Left lung (tissue), 10 donors: Measurements from ENCODE around the gene CREB5. TPM values are rescaled to one million over a fixed set of nuclear protein-coding genes. Genes with fewer than 3 reads are reported as not detected.

ENCODE experiments used
- ATAC-seq: fragments of 200-7000 bp; cut with Tn5 transposase; one replicate; pipeline ENCODE4 v1.9.1; 2020; ENCODE audit warnings: moderate library complexity
- DNase-seq, 4 donors: peaks; one replicate each; pipeline ENCODE4 v3.0.0-alpha.2; 2013 to 2020
- H3K27ac ChIP-seq, 2 donors: fragments of 200-600 bp; sonication (generic) in 1 of 2; one replicate each; pipeline versions ENCODE4 v1.5.0 to v1.8.0; 2020 to 2021
- H3K27me3 ChIP-seq, 2 donors: fragments of 200-600 bp; sonication (generic) in 1 of 2; one replicate each; pipeline versions ENCODE4 v1.5.0 to v1.8.0; 2020 to 2021
- H3K36me3 ChIP-seq, 2 donors: fragments of 200-600 bp; sonication (generic) in 1 of 2; one replicate each; pipeline versions ENCODE4 v1.5.0 to v1.8.0; 2020 to 2021
- H3K4me1 ChIP-seq, 2 donors: fragments of 200-600 bp; one replicate each; pipeline ENCODE4 v1.8.0; 2021
- H3K4me3 ChIP-seq, 2 donors: fragments of 200-600 bp; sonication (generic) in 1 of 2; one replicate each; pipeline versions ENCODE4 v1.5.0 to v1.8.0; 2020 to 2021; ENCODE audit warnings: mild to moderate bottlenecking in 1 of 2
- H3K9me3 ChIP-seq, 2 donors: fragments of 200-600 bp; sonication (generic) in 1 of 2; one replicate each; pipeline versions ENCODE4 v1.5.0 to v1.8.0; 2020 to 2021
- intact Hi-C, 2 donors: fragments of 100-400 bp; cut with DNase I; formaldehyde crosslinking; loops; one replicate each; pipeline versions ENCODE4 v1.11.2 to v1.14.2; 2022
- polyA plus RNA-seq, 6 donors: library from polyadenylated mRNA; unstranded; fragments of 120-200 nt; gene quantifications; one replicate each; pipeline ENCODE4 v1.2.1, GENCODE V29; 2013; ENCODE audit not compliant: insufficient read length in 6 of 6
- total RNA-seq, 2 donors: library from RNA; stranded (reverse); fragmentation: NEBNext Ultra II Directional; extraction: Animal tissue kit (Norgen Biotek cat#: 25700); gene quantifications; one replicate each; pipeline ENCODE4 v1.2.1, GENCODE V29; 2021
- TF ChIP-seq, protein P1 (sequence below), 2 donors: fragments of 200-600 bp; sonication (generic) in 1 of 2; IDR thresholded peaks; one replicate each; pipeline versions ENCODE4 v1.5.0 to v1.8.0; 2021; ENCODE audit warnings: antibody characterized with exemption in 2 of 2
- donor health status: DM: no; HTN: yes; CAD: no.
- donor health status: DM: no; HTN: no; CAD: no.

Gene CREB5
- total and polyA plus RNA-seq, 8 donors, result 6.6 to 19.9 (median 15.7) TPM

GRCh38 chr7:28850699-28851098 is 438.4 kb downstream of the CREB5 start:
- no peak overlapping the region for H3K4me3 ChIP-seq
- H3K9me3 ChIP-seq, result no peaks in the 10 kb centered on the region
- ATAC-seq, result no peak
- no peak for DNase-seq
- intact Hi-C loops, result loop anchor here in 1 of 2 donors (10.0 kb wide), 1 partner anchor 456 kb away; no protein-coding TSS in a partner anchor
- TF ChIP-seq, protein P1, sequence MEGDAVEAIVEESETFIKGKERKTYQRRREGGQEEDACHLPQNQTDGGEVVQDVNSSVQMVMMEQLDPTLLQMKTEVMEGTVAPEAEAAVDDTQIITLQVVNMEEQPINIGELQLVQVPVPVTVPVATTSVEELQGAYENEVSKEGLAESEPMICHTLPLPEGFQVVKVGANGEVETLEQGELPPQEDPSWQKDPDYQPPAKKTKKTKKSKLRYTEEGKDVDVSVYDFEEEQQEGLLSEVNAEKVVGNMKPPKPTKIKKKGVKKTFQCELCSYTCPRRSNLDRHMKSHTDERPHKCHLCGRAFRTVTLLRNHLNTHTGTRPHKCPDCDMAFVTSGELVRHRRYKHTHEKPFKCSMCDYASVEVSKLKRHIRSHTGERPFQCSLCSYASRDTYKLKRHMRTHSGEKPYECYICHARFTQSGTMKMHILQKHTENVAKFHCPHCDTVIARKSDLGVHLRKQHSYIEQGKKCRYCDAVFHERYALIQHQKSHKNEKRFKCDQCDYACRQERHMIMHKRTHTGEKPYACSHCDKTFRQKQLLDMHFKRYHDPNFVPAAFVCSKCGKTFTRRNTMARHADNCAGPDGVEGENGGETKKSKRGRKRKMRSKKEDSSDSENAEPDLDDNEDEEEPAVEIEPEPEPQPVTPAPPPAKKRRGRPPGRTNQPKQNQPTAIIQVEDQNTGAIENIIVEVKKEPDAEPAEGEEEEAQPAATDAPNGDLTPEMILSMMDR (IDR thresholded peaks at IDR 0.05), result no peak
- H3K36me3 ChIP-seq, result no peaks in the 10 kb centered on the region
- H3K27ac ChIP-seq, result no peak overlapping the region
- peaks cover 4 to 15% of the 10 kb centered on the region in 2 donors for H3K4me1 ChIP-seq
- peaks cover 21 to 56% of the 10 kb centered on the region in 2 donors for H3K27me3 ChIP-seq

GRCh38 chr7:28853150-28853549 is 440.8 kb downstream of the CREB5 start:
- TF ChIP-seq, protein P1 (IDR thresholded peaks at IDR 0.05), result no peak
- Histone ChIP-seq H3K36me3 (no peaks in the 10 kb centered on the region), H3K4me1 (peaks cover 4 to 15% of the 10 kb centered on the region in 2 donors), H3K4me3 (no peak overlapping the region), H3K27me3 (peaks cover 21 to 78% of the 10 kb centered on the region in 2 donors), H3K9me3 (no peaks in the 10 kb centered on the region), H3K27ac (no peak overlapping the region)
- ATAC-seq (no peak), DNase-seq (no peak)
- intact Hi-C loops, result loop anchor here in 1 of 2 donors (10.0 kb wide), 1 partner anchor 458 kb away; no protein-coding TSS in a partner anchor

GRCh38 chr7:28853834-28854749 is 441.8 kb downstream of the CREB5 start:
- Histone ChIP-seq H3K4me1 (peaks cover 4 to 15% of the 10 kb centered on the region in 2 donors), H3K4me3 (peak overlapping the region; percentile 36 to 43), H3K27ac (no peak overlapping the region), H3K36me3 (no peaks in the 10 kb centered on the region), H3K9me3 (no peaks in the 10 kb centered on the region), H3K27me3 (peaks cover 21 to 84% of the 10 kb centered on the region in 2 donors)
- TF ChIP-seq, protein P1 (IDR thresholded peaks at IDR 0.05), result peak; percentile 79 to 94
- intact Hi-C loops, result loop anchor here in 1 of 2 donors (10.0 kb wide), 1 partner anchor 459 kb away; no protein-coding TSS in a partner anchor
- DNase-seq, result peak; percentile 78 to 97 (median 82)
- peak; percentile 100 for ATAC-seq

GRCh38 chr7:28854750-28855074 is 442.4 kb downstream of the CREB5 start:
- no peak overlapping the region for H3K27ac ChIP-seq
- intact Hi-C loops, result loop anchor here in 1 of 2 donors (10.0 kb wide), 1 partner anchor 460 kb away; no protein-coding TSS in a partner anchor
- TF ChIP-seq, protein P1 (IDR thresholded peaks at IDR 0.05), result no peak
- H3K27me3 ChIP-seq, result peaks cover 21 to 88% of the 10 kb centered on the region in 2 donors
- H3K4me3 ChIP-seq, result no peak overlapping the region
- no peak for ATAC-seq
- no peak for DNase-seq
- no peaks in the 10 kb centered on the region for H3K36me3 ChIP-seq
- no peaks in the 10 kb centered on the region for H3K9me3 ChIP-seq
- H3K4me1 ChIP-seq, result peaks cover 4 to 15% of the 10 kb centered on the region in 2 donors
